ENCODE results near the gene ATP4A. TPM values are rescaled to one million over a fixed set of nuclear protein-coding genes. Genes with fewer than 3 reads are reported as not detected.

The ATP4A gene
- polyA plus RNA-seq (2011; rRNA removed): not detected in 2 replicates
- not detected in 2 replicates for polyA minus RNA-seq (2011; rRNA and poly(A)+ RNA removed)

- H3K36me3 ChIP-seq (ENCODE audit: control insufficient read depth, insufficient read depth, low read length): no peaks in the 10 kb centered on the region
- POLR2A ChIA-PET: no interaction called here
- no peak for TF ChIP-seq CTCF (IDR thresholded peaks at IDR 0.05; ENCODE audit: insufficient read depth, low read depth, low read length)
- no peak for DNase-seq (ENCODE audit: low read depth)
- H3K4me3 ChIP-seq (ENCODE audit: low read depth, low read length): no peak within 1 kb of the TSS
- CTCF ChIA-PET: interaction anchor here (0.7 kb wide), 1 partner anchor 35 kb away, joined by 3 read pairs; no protein-coding TSS in a partner anchor
- peaks cover 13% of the 10 kb centered on the region for H3K27me3 ChIP-seq (ENCODE audit: control insufficient read depth, insufficient read depth, low read length)
Measured at GRCh38 chr19:35563207-35563829, at the start of gene ATP4A. TSS of gene ATP4A (minus strand) at chr19:35563658. CDS start at chr19:35563629, 29 bp downstream.

GRCh38 chr19:35612559-35613321, 49.3 kb upstream of the ATP4A start, which contains the start of gene HAUS5:
TSS of gene HAUS5 (plus strand) at chr19:35612735. CDS start at chr19:35612795, 60 bp downstream.
- CTCF ChIA-PET: interaction anchor here (0.9 to 1.6 kb wide), 3 partner anchors 16 to 260 kb away, joined by 3 to 5 read pairs (median 4); no protein-coding TSS in a partner anchor
- no peak for TF ChIP-seq CTCF (IDR thresholded peaks at IDR 0.05; ENCODE audit: insufficient read depth, low read depth, low read length)
- H3K4me3 ChIP-seq (ENCODE audit: low read depth, low read length): peak within 1 kb of the TSS; percentile 93
- peak; percentile 19 for DNase-seq (ENCODE audit: low read depth)
- POLR2A ChIA-PET: no interaction called here
- 0 out of 2 replicates have a peak, but pooled peaks cover 1% of the 10 kb centered on the region for H3K27me3 ChIP-seq (ENCODE audit: control insufficient read depth, insufficient read depth, low read length)
- H3K36me3 ChIP-seq (ENCODE audit: control insufficient read depth, insufficient read depth, low read length): no peaks in the 10 kb centered on the region

DNA sequence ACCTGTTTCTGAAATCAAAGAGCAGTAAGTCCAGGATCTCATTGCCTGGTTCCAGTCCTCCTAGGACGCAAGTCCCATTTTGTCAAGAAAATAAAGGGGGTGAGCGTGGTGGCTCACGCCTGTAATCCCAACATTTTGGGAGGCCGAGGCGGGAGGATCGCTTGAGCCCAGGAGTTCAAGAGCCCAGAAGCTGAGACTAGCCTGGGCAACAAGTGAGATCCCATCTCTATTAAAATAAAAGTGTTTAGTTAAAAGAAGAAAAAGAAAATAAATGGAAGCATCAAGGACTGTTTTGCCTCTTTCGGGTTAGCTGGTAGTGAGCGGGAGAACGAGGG, 48.7 kb upstream of the ATP4A start:
- 0 out of 2 replicates have a peak, but pooled peaks cover 1% of the 10 kb centered on the region for H3K27me3 ChIP-seq (ENCODE audit: control insufficient read depth, insufficient read depth, low read length)
- no peak for DNase-seq (ENCODE audit: low read depth)
- peak overlapping the region; percentile 93 for H3K4me3 ChIP-seq (ENCODE audit: low read depth, low read length)
- H3K36me3 ChIP-seq (ENCODE audit: control insufficient read depth, insufficient read depth, low read length): no peaks in the 10 kb centered on the region
- ChIA-PET CTCF (interaction anchor here (0.9 to 1.6 kb wide), 3 partner anchors 15 to 259 kb away, joined by 3 to 5 read pairs (median 4); no protein-coding TSS in a partner anchor), POLR2A (no interaction called here)
- no peak for TF ChIP-seq CTCF (IDR thresholded peaks at IDR 0.05; ENCODE audit: insufficient read depth, low read depth, low read length)

GRCh38 chr19:35609851-35610353, 46.4 kb upstream of the ATP4A start:
- Histone ChIP-seq H3K36me3 (ENCODE audit: control insufficient read depth, insufficient read depth, low read length) (no peaks in the 10 kb centered on the region), H3K27me3 (ENCODE audit: control insufficient read depth, insufficient read depth, low read length) (0 out of 2 replicates have a peak, but pooled peaks cover 1% of the 10 kb centered on the region), H3K4me3 (ENCODE audit: low read depth, low read length) (no peak overlapping the region)
- CTCF ChIA-PET: no interaction called here
- no peak for DNase-seq (ENCODE audit: low read depth)
- TF ChIP-seq CTCF (IDR thresholded peaks at IDR 0.05; ENCODE audit: insufficient read depth, low read depth, low read length): no peak
- POLR2A ChIA-PET: no interaction called here

DNA sequence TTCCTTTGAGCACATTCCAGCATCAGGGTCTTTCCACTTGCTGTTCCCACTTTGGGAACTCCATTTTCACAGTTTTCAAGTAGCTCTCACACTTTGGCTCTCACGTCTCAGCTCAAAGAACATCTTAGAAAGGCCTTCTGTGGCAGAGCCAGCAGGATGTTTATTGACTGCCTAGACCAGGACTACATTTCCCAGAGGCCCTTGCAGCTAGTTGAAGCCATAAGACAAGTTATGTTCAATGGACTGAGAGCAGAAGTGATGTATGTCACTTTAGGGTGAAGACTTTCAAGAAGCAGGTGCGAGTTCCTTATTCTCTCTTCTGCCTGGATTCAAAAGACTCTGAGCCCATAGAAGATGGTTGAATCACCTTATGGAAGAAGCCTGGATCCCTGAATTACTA, 44.8 kb upstream of the ATP4A start:
- no peaks in the 10 kb centered on the region for H3K36me3 ChIP-seq (ENCODE audit: control insufficient read depth, insufficient read depth, low read length)
- ChIA-PET POLR2A (no interaction called here), CTCF (interaction anchor here (0.9 to 2.0 kb wide), 2 partner anchors 16 to 98 kb away, joined by 3 to 5 read pairs; no protein-coding TSS in a partner anchor)
- no peak for DNase-seq (ENCODE audit: low read depth)
- H3K27me3 ChIP-seq (ENCODE audit: control insufficient read depth, insufficient read depth, low read length): 0 out of 2 replicates have a peak, but pooled peaks cover 1% of the 10 kb centered on the region
- no peak overlapping the region for H3K4me3 ChIP-seq (ENCODE audit: low read depth, low read length)
- TF ChIP-seq CTCF (IDR thresholded peaks at IDR 0.05; ENCODE audit: insufficient read depth, low read depth, low read length): no peak

Data from BJ (cell line).